Loucy (cell line): ENCODE measurements around the gene NCOR1.

Experiments
- H2AFZ ChIP-seq: fragments of 200-600 bp; sonication (generic); 2 replicates; pipeline ENCODE4 v1.6.0; 2016; ENCODE audit warnings: antibody characterized with exemption, mild to moderate bottlenecking, low read length, moderate library complexity
- H3F3A ChIP-seq: fragments of 200-600 bp; 2 replicates; pipeline ENCODE4 v1.6.0; 2016; ENCODE audit warnings: antibody characterized with exemption, low read depth, mild to moderate bottlenecking
- H3K27me3 ChIP-seq: fragments of 200-600 bp; sonication (generic); 2 replicates; pipeline ENCODE4 v1.6.1; 2014; ENCODE audit warnings: low read length, mild to moderate bottlenecking; ENCODE audit not compliant: insufficient read depth, poor library complexity, severe bottlenecking
- H3K36me3 ChIP-seq: fragments of 200-600 bp; sonication (generic); 2 replicates; pipeline ENCODE4 v1.6.1; 2016; ENCODE audit warnings: low read length; ENCODE audit not compliant: insufficient read depth
- H3K4me1 ChIP-seq: fragments of 200-600 bp; sonication (generic); 2 replicates; pipeline ENCODE4 v1.5.1; 2014; ENCODE audit warnings: low read length, mild to moderate bottlenecking; ENCODE audit not compliant: insufficient read depth, poor library complexity, severe bottlenecking
- H3K4me2 ChIP-seq: fragments of 200-600 bp; sonication (generic); 2 replicates; pipeline ENCODE4 v1.6.0; 2014; ENCODE audit warnings: antibody characterized with exemption, low read length, low read depth, mild to moderate bottlenecking; ENCODE audit not compliant: poor library complexity, severe bottlenecking
- H3K4me3 ChIP-seq: fragments of 200-600 bp; sonication (generic); 2 replicates; pipeline ENCODE4 v1.5.1; 2014; ENCODE audit warnings: low read length, mild to moderate bottlenecking, mixed read lengths; ENCODE audit not compliant: poor library complexity, severe bottlenecking
- H3K79me2 ChIP-seq: fragments of 200-600 bp; sonication (generic); 2 replicates; pipeline ENCODE4 v1.6.1; 2014; ENCODE audit warnings: low read length; ENCODE audit not compliant: insufficient read depth
- H3K9ac ChIP-seq: fragments of 200-600 bp; sonication (generic); 2 replicates; pipeline ENCODE4 v1.6.0; 2014; ENCODE audit warnings: mild to moderate bottlenecking, low read depth, low read length, moderate library complexity; ENCODE audit not compliant: poor library complexity, severe bottlenecking
- H3K9me2 ChIP-seq: fragments of 200-600 bp; sonication (generic); replicated peaks from 2 replicates; pipeline ENCODE4 v1.6.1; 2016; ENCODE audit warnings: low read depth, low read length, mixed read lengths
- H3K9me3 ChIP-seq: fragments of 200-600 bp; sonication (generic); 2 replicates; pipeline ENCODE4 v1.6.1; 2014; ENCODE audit warnings: mild to moderate bottlenecking, antibody characterized with exemption, low read length, low read depth; ENCODE audit not compliant: insufficient read depth
- H4K20me1 ChIP-seq: fragments of 200-600 bp; sonication (generic); 2 replicates; pipeline ENCODE4 v1.6.0; 2014; ENCODE audit warnings: antibody characterized with exemption, low read length, mild to moderate bottlenecking; ENCODE audit not compliant: insufficient read depth, poor library complexity, severe bottlenecking
- EZH2phosphoT487 ChIP-seq: fragments of 200-600 bp; IDR thresholded peaks from 2 replicates; pipeline ENCODE4 v1.6.1; 2018; ENCODE audit warnings: antibody characterized with exemption, mild to moderate bottlenecking, moderate library complexity, borderline replicate concordance
- TF ChIP-seq, protein P1 (sequence below): fragments of 200-600 bp; sonication (generic); conservative IDR thresholded peaks from 2 replicates; pipeline ENCODE4 v1.5.1; 2014; ENCODE audit warnings: mild to moderate bottlenecking, antibody characterized with exemption, low read length

NCOR1 gene

DNA sequence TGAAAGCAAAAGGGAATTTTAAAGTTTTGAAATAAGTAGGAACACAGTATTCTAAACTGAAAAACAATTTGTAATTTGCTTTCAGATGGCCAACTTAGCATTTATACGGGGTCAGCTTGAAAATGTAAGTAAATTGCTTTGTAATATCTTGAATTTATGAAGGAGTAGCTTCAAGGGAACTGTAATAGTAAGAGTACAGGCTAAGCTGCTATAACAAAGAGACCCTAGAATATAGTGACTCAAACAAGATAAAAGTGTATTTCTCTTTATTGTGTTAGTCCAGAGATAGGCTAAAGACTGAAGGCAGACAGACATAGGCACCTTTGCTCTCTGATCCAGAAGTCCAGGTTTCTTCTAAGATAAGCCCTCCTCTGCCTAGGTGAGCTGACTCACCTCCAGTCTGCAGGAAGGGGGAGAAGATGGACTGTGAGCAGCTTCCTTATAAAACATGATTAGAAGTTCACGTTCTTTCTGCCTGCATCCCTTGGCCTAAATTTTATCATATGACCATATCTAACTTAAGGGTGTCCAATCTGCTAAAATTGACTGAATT lies 212.6 kb downstream of the NCOR1 start:
- Histone ChIP-seq H3K79me2 (peaks cover 33% of the 10 kb centered on the region), H3K36me3 (peaks cover 48% of the 10 kb centered on the region; the same call in 1 of the 2 replicates), H3K9me3 (no peaks in the 10 kb centered on the region), H3K4me2 (peak overlapping the region; percentile 96), H3K9ac (no peak overlapping the region), H3K4me1 (peaks cover 37% of the 10 kb centered on the region), H2AFZ (no peak overlapping the region), H4K20me1 (peaks cover 16% of the 10 kb centered on the region), H3K9me2 (no peaks in the 10 kb centered on the region), H3F3A (peaks cover 5% of the 10 kb centered on the region; the same call in 1 of the 2 replicates), H3K27me3 (no peaks in the 10 kb centered on the region), H3K4me3 (peak overlapping the region; percentile 98)
- no peak for TF ChIP-seq EZH2phosphoT487
- TF ChIP-seq, protein P1, sequence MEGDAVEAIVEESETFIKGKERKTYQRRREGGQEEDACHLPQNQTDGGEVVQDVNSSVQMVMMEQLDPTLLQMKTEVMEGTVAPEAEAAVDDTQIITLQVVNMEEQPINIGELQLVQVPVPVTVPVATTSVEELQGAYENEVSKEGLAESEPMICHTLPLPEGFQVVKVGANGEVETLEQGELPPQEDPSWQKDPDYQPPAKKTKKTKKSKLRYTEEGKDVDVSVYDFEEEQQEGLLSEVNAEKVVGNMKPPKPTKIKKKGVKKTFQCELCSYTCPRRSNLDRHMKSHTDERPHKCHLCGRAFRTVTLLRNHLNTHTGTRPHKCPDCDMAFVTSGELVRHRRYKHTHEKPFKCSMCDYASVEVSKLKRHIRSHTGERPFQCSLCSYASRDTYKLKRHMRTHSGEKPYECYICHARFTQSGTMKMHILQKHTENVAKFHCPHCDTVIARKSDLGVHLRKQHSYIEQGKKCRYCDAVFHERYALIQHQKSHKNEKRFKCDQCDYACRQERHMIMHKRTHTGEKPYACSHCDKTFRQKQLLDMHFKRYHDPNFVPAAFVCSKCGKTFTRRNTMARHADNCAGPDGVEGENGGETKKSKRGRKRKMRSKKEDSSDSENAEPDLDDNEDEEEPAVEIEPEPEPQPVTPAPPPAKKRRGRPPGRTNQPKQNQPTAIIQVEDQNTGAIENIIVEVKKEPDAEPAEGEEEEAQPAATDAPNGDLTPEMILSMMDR = no peak

DNA sequence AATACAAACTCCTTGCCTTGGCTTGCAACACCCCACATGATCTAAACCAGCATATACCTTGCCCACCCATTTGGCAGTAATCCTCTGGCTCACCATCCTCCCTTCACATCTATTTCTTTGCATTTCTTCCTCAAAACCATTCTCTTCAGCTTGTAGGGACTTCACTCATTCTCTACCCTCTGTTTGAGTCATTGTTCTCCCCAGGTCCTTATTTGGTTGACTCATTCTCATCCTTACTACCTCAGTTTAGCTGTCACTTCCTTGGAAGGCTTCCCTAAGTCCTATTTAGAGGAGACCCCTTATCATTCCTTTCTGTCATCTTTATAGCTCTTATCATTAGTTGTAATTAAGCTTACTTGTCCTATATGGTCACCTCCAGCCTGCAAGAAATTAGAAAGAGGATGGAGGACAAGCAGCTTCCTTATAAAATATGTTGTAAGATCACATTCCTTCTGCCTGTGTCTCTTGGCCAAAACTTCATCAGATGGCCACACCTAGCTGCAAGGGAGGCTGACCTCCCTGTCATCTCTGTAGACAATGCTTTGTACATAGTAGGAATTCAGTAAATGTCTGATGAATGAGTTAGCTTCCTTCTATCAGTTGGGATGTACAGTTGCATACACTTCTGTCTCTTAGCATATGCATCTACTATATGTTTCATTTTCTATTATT lies 214.0 kb downstream of the NCOR1 start:
- peaks cover 40% of the 10 kb centered on the region; the same call in 1 of the 2 replicates for H3K36me3 ChIP-seq
- H3K4me3 ChIP-seq = peak overlapping the region; percentile 98
- H3K27me3 ChIP-seq = no peaks in the 10 kb centered on the region
- peak overlapping the region; percentile 96 for H3K4me2 ChIP-seq
- H3K9ac ChIP-seq = peak overlapping the region; percentile 90
- H2AFZ ChIP-seq = no peak overlapping the region
- H3F3A ChIP-seq = peaks cover 5% of the 10 kb centered on the region; the same call in 1 of the 2 replicates
- no peak for TF ChIP-seq EZH2phosphoT487
- TF ChIP-seq, protein P1 = no peak
- H3K9me2 ChIP-seq = no peaks in the 10 kb centered on the region
- H3K4me1 ChIP-seq = peaks cover 26% of the 10 kb centered on the region
- peaks cover 16% of the 10 kb centered on the region for H4K20me1 ChIP-seq
- H3K9me3 ChIP-seq = no peaks in the 10 kb centered on the region
- peaks cover 33% of the 10 kb centered on the region for H3K79me2 ChIP-seq

DNA sequence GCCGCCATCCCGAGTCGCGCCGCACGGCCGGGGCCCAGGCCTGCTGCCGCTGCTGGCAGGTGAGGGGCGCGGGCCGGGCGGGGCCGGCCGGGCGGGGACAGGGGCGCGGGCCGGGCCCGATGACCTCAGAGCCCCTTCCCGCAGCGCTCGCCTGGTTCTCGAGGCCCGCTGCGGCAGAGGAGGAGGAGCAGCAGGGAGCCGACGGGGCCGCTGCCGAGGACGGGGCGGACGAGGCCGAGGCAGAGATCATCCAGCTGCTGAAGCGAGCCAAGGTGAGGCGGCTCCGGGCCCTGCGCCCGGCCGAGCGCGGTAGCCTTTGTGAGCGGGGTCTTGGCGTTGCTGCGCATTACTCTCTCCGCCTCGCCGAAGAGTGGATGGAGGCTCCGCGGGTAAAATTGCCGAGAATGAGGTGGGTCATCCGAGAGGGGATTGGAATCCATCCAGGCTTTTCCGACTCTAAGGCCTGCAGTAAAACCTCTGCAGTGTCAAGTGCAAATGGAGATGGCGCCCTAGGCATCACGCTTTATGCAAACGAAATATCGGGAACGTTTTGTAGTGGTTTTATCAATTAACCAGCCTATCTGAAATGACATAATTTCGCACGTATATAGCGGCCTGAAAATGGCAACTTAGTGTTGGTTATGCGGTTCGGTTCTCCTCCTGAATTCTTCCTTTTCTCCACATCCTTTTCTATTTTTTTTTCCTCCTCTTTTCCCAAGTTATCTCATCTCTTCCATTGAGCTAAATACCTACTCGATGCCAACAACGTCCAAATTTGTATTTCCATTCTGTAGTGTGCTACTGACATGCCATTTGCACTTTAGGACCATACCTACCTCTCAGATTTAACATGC lies 215.1 kb downstream of the NCOR1 start:
- peak overlapping the region; percentile 96 for H3K4me2 ChIP-seq
- peak overlapping the region; percentile 66; the same call in 1 of the 2 replicates for H2AFZ ChIP-seq
- no peaks in the 10 kb centered on the region for H3K27me3 ChIP-seq
- TF ChIP-seq, protein P1 = no peak
- TF ChIP-seq EZH2phosphoT487 = no peak
- H3K9me2 ChIP-seq = no peaks in the 10 kb centered on the region
- peaks cover 33% of the 10 kb centered on the region for H3K79me2 ChIP-seq
- no peaks in the 10 kb centered on the region for H3K9me3 ChIP-seq
- peaks cover 26% of the 10 kb centered on the region for H3K4me1 ChIP-seq
- peaks cover 28% of the 10 kb centered on the region; the same call in 1 of the 2 replicates for H3K36me3 ChIP-seq
- peaks cover 5% of the 10 kb centered on the region; the same call in 1 of the 2 replicates for H3F3A ChIP-seq
- peak overlapping the region; percentile 90 for H3K9ac ChIP-seq
- H3K4me3 ChIP-seq = peak overlapping the region; percentile 98
- H4K20me1 ChIP-seq = peaks cover 16% of the 10 kb centered on the region
